HepG2 (cell line): ENCODE measurements around the gene SIX5. TPM values are rescaled to one million over a fixed set of nuclear protein-coding genes. Genes with fewer than 3 reads are reported as not detected.
A peak's percentile ranks its signal among the peaks of the same experiment; 100 is the strongest.

Source experiments
- ATF2 ChIP-seq: sonication (generic); formaldehyde crosslinking; IDR thresholded peaks from 2 replicates; pipeline ENCODE4 v1.4.0; 2020; ENCODE audit warnings: missing genetic modification reagents
- DNMT1 ChIP-seq: sonication (generic); formaldehyde crosslinking; IDR thresholded peaks from 2 replicates; pipeline ENCODE4 v1.5.1; 2020; ENCODE audit warnings: mild to moderate bottlenecking, missing genetic modification reagents
- FOSL1 ChIP-seq: sonication (generic); formaldehyde crosslinking; IDR thresholded peaks from 2 replicates; pipeline ENCODE4 v1.9.0; 2021; ENCODE audit warnings: missing genetic modification reagents, borderline replicate concordance
- IRF9 ChIP-seq: sonication (generic); formaldehyde crosslinking; IDR thresholded peaks from 2 replicates; pipeline ENCODE4 v1.8.0; 2022; ENCODE audit warnings: missing genetic modification reagents, mild to moderate bottlenecking, borderline replicate concordance
- JUN ChIP-seq: sonication (generic); formaldehyde crosslinking; IDR thresholded peaks from 2 replicates; pipeline ENCODE4 v1.4.0; 2020; ENCODE audit warnings: mild to moderate bottlenecking, missing genetic modification reagents
- MAF1 ChIP-seq: sonication (generic); formaldehyde crosslinking; IDR thresholded peaks from 2 replicates; pipeline ENCODE4 v1.5.0; 2020; ENCODE audit warnings: missing genetic modification reagents, borderline replicate concordance
- MTERF4 ChIP-seq: sonication (generic); formaldehyde crosslinking; IDR thresholded peaks from 2 replicates; pipeline ENCODE4 v1.8.0; 2023; ENCODE audit warnings: mild to moderate bottlenecking, missing genetic modification reagents
- NCOA2 ChIP-seq: sonication (generic); formaldehyde crosslinking; IDR thresholded peaks from 2 replicates; pipeline ENCODE4 v1.8.0; 2022; ENCODE audit warnings: inconsistent platforms
- NFE2L1 ChIP-seq: sonication (generic); formaldehyde crosslinking; IDR thresholded peaks from 2 replicates; pipeline ENCODE4 v1.4.0; 2020; ENCODE audit warnings: missing genetic modification reagents, mild to moderate bottlenecking, borderline replicate concordance
- PAXIP1 ChIP-seq: sonication (generic); formaldehyde crosslinking; conservative IDR thresholded peaks from 2 replicates; pipeline ENCODE4 v1.4.0; 2020; ENCODE audit warnings: mild to moderate bottlenecking, missing genetic modification reagents, moderate library complexity
- RBAK ChIP-seq: sonication (generic); formaldehyde crosslinking; IDR thresholded peaks from 2 replicates; pipeline ENCODE4 v1.5.1; 2020; ENCODE audit warnings: mild to moderate bottlenecking, missing genetic modification reagents
- REPIN1 ChIP-seq: sonication (generic); formaldehyde crosslinking; IDR thresholded peaks from 2 replicates; pipeline ENCODE4 v1.8.0; 2022; ENCODE audit warnings: missing genetic modification reagents, low read depth, mild to moderate bottlenecking, borderline replicate concordance
- TOPORS ChIP-seq: sonication (generic); formaldehyde crosslinking; IDR thresholded peaks from 2 replicates; pipeline ENCODE4 v1.8.0; 2023; ENCODE audit warnings: mild to moderate bottlenecking, missing genetic modification reagents
- ZBTB37 ChIP-seq: sonication (generic); formaldehyde crosslinking; IDR thresholded peaks from 2 replicates; pipeline ENCODE4 v1.4.0; 2020; ENCODE audit warnings: mild to moderate bottlenecking, missing genetic modification reagents
- ZNF24 ChIP-seq: fragments of 450-650 bp; IDR thresholded peaks from 2 replicates; pipeline ENCODE4 v1.6.1; 2017; ENCODE audit warnings: antibody characterized with exemption, mild to moderate bottlenecking
- ZNF282 ChIP-seq: fragments of 450-650 bp; IDR thresholded peaks from 2 replicates; pipeline ENCODE4 v1.6.1; 2018; ENCODE audit not compliant: partially characterized antibody
- ZNF660 ChIP-seq: sonication (generic); formaldehyde crosslinking; IDR thresholded peaks from 2 replicates; pipeline ENCODE4 v1.5.1; 2020; ENCODE audit warnings: mild to moderate bottlenecking, low read depth, missing genetic modification reagents, borderline replicate concordance
- ZNF761 ChIP-seq: sonication (generic); formaldehyde crosslinking; conservative IDR thresholded peaks from 2 replicates; pipeline ENCODE4 v1.4.0; 2020; ENCODE audit warnings: mild to moderate bottlenecking, missing genetic modification reagents
- ZNF776 ChIP-seq: sonication (generic); formaldehyde crosslinking; IDR thresholded peaks from 2 replicates; pipeline ENCODE4 v1.4.0; 2020; ENCODE audit warnings: mild to moderate bottlenecking, missing genetic modification reagents
- ZNF782 ChIP-seq: sonication (generic); formaldehyde crosslinking; IDR thresholded peaks from 2 replicates; pipeline ENCODE4 v1.4.0; 2020; ENCODE audit warnings: missing genetic modification reagents, mild to moderate bottlenecking, borderline replicate concordance
- polyA plus RNA-seq, 8 experiments: library from polyadenylated mRNA; depleted of rRNA in 3 of 8; stranded (reverse) in 7 of 8; unstranded in 1 of 8; fragments of >200 nt; fragmentation: Illumina TruSeq in 4 of 8; extraction: Trizol in 4 of 8; gene quantifications; 2 replicates each; pipeline versions ENCODE4 v1.2.1 to v1.2.3, GENCODE V29; 2011 to 2016; ENCODE audit warnings: low read depth in 4 of 8, missing spikeins in 1 of 8, mixed read lengths in 1 of 8; ENCODE audit not compliant: insufficient read depth in 1 of 8
- total RNA-seq, 5 experiments: library from RNA; depleted of rRNA; stranded (reverse); fragments of >200 nt; fragmentation: Illumina TruSeq; extraction: Trizol; gene quantifications; 2 replicates each; pipeline ENCODE4 v1.2.3, GENCODE V29; 2016; ENCODE audit warnings: low read depth in 1 of 5

SIX5 gene
- total and polyA plus RNA-seq, 2 of the 13 experiments (the other 11 are each of a cell fraction or from before 2014, with no cell fraction given) = 7.7 to 10.5 TPM

GRCh38 chr19:45770192-45771101, 1.4 kb upstream of the SIX5 start (continued):
- no peak for TF ChIP-seq ZBTB37 (CRISPR knock-in tag)
- peak; percentile 12; the same call in 1 of the 2 replicates for TF ChIP-seq RBAK (CRISPR knock-in tag)
- TF ChIP-seq MAF1 = no peak
- TF ChIP-seq MTERF4 (CRISPR knock-in tag) = peak; percentile 96
- TF ChIP-seq NFE2L1 (CRISPR knock-in tag) = 0 out of 2 replicates have a peak, but pooled peaks have one; percentile 37
- no peak for TF ChIP-seq ZNF660 (CRISPR knock-in tag)
- TF ChIP-seq FOSL1 = peak; percentile 33; the same call in 1 of the 2 replicates
- no peak; the same call in 1 of the 2 replicates for TF ChIP-seq TOPORS (CRISPR knock-in tag)
- TF ChIP-seq DNMT1 (CRISPR knock-in tag) = no peak
- TF ChIP-seq ZNF782 = peak; percentile 92
- peak; percentile 37; the same call in 1 of the 2 replicates for TF ChIP-seq PAXIP1
- TF ChIP-seq ZNF776 (CRISPR knock-in tag) = peak; percentile 44; the same call in 1 of the 2 replicates
- no peak for TF ChIP-seq ZNF282
- TF ChIP-seq ATF2 (CRISPR knock-in tag) = peak; percentile 18; the same call in 1 of the 2 replicates
- TF ChIP-seq ZNF24 = no peak
- 0 out of 2 replicates have a peak, but pooled peaks have one; percentile 62 for TF ChIP-seq ZNF761 (CRISPR knock-in tag)
- peak; percentile 20; the same call in 1 of the 2 replicates for TF ChIP-seq REPIN1 (CRISPR knock-in tag)
- no peak for TF ChIP-seq JUN (CRISPR knock-in tag)
- 0 out of 2 replicates have a peak, but pooled peaks have one; percentile 4 for TF ChIP-seq IRF9 (CRISPR knock-in tag)
- peak; percentile 14; the same call in 1 of the 2 replicates for TF ChIP-seq NCOA2 (CRISPR knock-in tag)
